ENCODE data around the gene ADORA1. TPM values are rescaled to one million over a fixed set of nuclear protein-coding genes. Genes with fewer than 3 reads are reported as not detected.

The ADORA1 gene
- polyA plus RNA-seq, 1 of the 3 experiments (the other 2 are of a cell fraction) = 4.8 TPM

GRCh38 chr1:203099805-203100515, 27.6 kb upstream of the ADORA1 start (continued):
- TF ChIP-seq MAX (IDR thresholded peaks at IDR 0.05; ENCODE audit: low read depth) (no peak), SMC3 (IDR thresholded peaks at IDR 0.05; ENCODE audit: low read depth, low read length) (no peak), ELF1 (IDR thresholded peaks at IDR 0.05) (no peak), FOXM1 (IDR thresholded peaks at IDR 0.05; ENCODE audit: low read depth) (no peak), SIN3A (IDR thresholded peaks at IDR 0.05; ENCODE audit: borderline replicate concordance, low read depth, low read length) (no peak), FOXJ3 (CRISPR knock-in tag; IDR thresholded peaks at IDR 0.05) (no peak), YY1 (IDR thresholded peaks at IDR 0.05; ENCODE audit: low read depth) (no peak), EZH2phosphoT487 (IDR thresholded peaks at IDR 0.05; ENCODE audit: borderline replicate concordance, low read depth) (no peak), MEF2A (IDR thresholded peaks at IDR 0.05; ENCODE audit: borderline replicate concordance, low read depth) (no peak), CTCF (IDR thresholded peaks at IDR 0.05) (no peak)

- no peak overlapping the region for H3K27ac ChIP-seq (ENCODE audit: low read depth in 2 of 2, low read length in 1 of 2)
- CTCF ChIA-PET = interaction anchor here (0.7 to 4.4 kb wide), 6 partner anchors 17 to 167 kb away, joined by 3 to 28 read pairs (median 4); no protein-coding TSS in a partner anchor
Observed at GRCh38 chr1:203100516-203100869, 27.0 kb upstream of the ADORA1 start.

More at GRCh38 chr1:203100516-203100869, 27.0 kb upstream of the ADORA1 start:
- H3K79me2 ChIP-seq (ENCODE audit: insufficient read depth) = no peaks in the 10 kb centered on the region
- 0 out of 2 replicates have a peak, but pooled peaks cover 5% of the 10 kb centered on the region for H3K9me3 ChIP-seq
- H3K9me2 ChIP-seq = no peaks in the 10 kb centered on the region
- no peak for DNase-seq
- H3K9ac ChIP-seq = no peak overlapping the region
- no peak overlapping the region for H2AFZ ChIP-seq (ENCODE audit: low read depth)
- H4K20me1 ChIP-seq (ENCODE audit: insufficient read depth) = no peaks in the 10 kb centered on the region
- POLR2A ChIA-PET = no interaction called here
- H3K27me3 ChIP-seq (ENCODE audit: insufficient read depth) = no peaks in the 10 kb centered on the region; the same call in 1 of the 2 replicates
- H3F3A ChIP-seq (replicated peaks; ENCODE audit: insufficient read depth) = no peaks in the 10 kb centered on the region
- H3K36me3 ChIP-seq (replicated peaks in 1 of 2; ENCODE audit: control insufficient read depth in 1 of 2, insufficient read depth in 2 of 2, low read length in 1 of 2) = peaks cover 0 to 5% of the 10 kb centered on the region in 2 experiments
- H3K4me3 ChIP-seq (ENCODE audit: low read depth in 2 of 2, low read length in 1 of 2) = no peak overlapping the region
- TF ChIP-seq EP300 (IDR thresholded peaks at IDR 0.05; ENCODE audit: borderline replicate concordance in 1 of 2, low read depth in 1 of 2, low read length in 1 of 2) (no peak), TEAD4 (IDR thresholded peaks at IDR 0.05; ENCODE audit: borderline replicate concordance, insufficient read depth) (no peak), USF1 (IDR thresholded peaks at IDR 0.05; ENCODE audit: borderline replicate concordance, low read depth) (no peak), FOXJ3 (CRISPR knock-in tag; IDR thresholded peaks at IDR 0.05) (no peak), EZH2phosphoT487 (IDR thresholded peaks at IDR 0.05; ENCODE audit: borderline replicate concordance, low read depth) (no peak), MXI1 (IDR thresholded peaks at IDR 0.05; ENCODE audit: low read depth, low read length) (no peak), RFX5 (IDR thresholded peaks at IDR 0.05; ENCODE audit: low read length) (no peak), CHD2 (IDR thresholded peaks at IDR 0.05; ENCODE audit: low read length, partially characterized antibody) (no peak), NRF1 (IDR thresholded peaks at IDR 0.05; ENCODE audit: low read depth, low read length) (no peak), NFIC (IDR thresholded peaks at IDR 0.05; ENCODE audit: borderline replicate concordance) (no peak), TCF12 (IDR thresholded peaks at IDR 0.05) (no peak), FOSL2 (IDR thresholded peaks at IDR 0.05; ENCODE audit: borderline replicate concordance, low read depth) (no peak), FOXM1 (IDR thresholded peaks at IDR 0.05; ENCODE audit: low read depth) (no peak), SIN3A (IDR thresholded peaks at IDR 0.05; ENCODE audit: borderline replicate concordance, low read depth, low read length) (no peak), RAD21 (IDR thresholded peaks at IDR 0.05; ENCODE audit: low read length) (no peak), ELF1 (IDR thresholded peaks at IDR 0.05) (no peak), POLR2AphosphoS5 (IDR thresholded peaks at IDR 0.05; ENCODE audit: low read depth, low read length) (no peak), ZBTB33 (IDR thresholded peaks at IDR 0.05; ENCODE audit: borderline replicate concordance, low read depth) (no peak), IRF3 (IDR thresholded peaks at IDR 0.05; ENCODE audit: low read depth, low read length) (no peak), PBX3 (IDR thresholded peaks at IDR 0.05) (no peak)
- no peak overlapping the region for H3K4me2 ChIP-seq
- no peaks in the 10 kb centered on the region; a peak in 1 of 4 replicates for H3K4me1 ChIP-seq (ENCODE audit: control insufficient read depth in 1 of 2, insufficient read depth in 2 of 2, low read depth in 1 of 2, low read length in 1 of 2)

All from SK-N-SH (cell line).